K562 (cell line): Measurements from ENCODE around the gene HOXA10. TPM values are rescaled to one million over a fixed set of nuclear protein-coding genes. Genes with fewer than 3 reads are reported as not detected.

Experiments used
- ATAC-seq: fragments of 200-7000 bp; cut with Tn5 transposase; 3 replicates; pipeline ENCODE4 v1.9.1; 2020; ENCODE audit warnings: moderate library complexity
- BruUV-seq: library from RNA; stranded (reverse); fragments of 400-500 nt; replicated peaks from 2 replicates; lab custom pipeline; 2021; lab: Mats Ljungman, UMichigan
- CTCF ChIA-PET: fragments of 300-600 bp; formaldehyde crosslinking; extraction: SDS; loops from one replicate; lab custom pipeline; 2021; ENCODE audit warnings: low intra/inter-chr PET ratio; lab: Yijun Ruan, JAX
- POLR2A ChIA-PET: fragments of 300-600, 350-650 bp; sonication (Branson Sonifier 250); formaldehyde crosslinking; extraction: SDS; loops from one replicate; lab custom pipeline; 2021; ENCODE audit warnings: antibody characterized with exemption, inconsistent platforms; lab: Yijun Ruan, JAX
- DNase-seq, 4 experiments: peaks; one replicate each; pipeline versions ENCODE4 v3.0.0 to v3.0.0-alpha.2; 2011 to 2018; ENCODE audit warnings: low spot score in 3 of 4, mixed read lengths in 3 of 4; ENCODE audit errors: extremely low read depth in 1 of 4
- FAIRE-seq: peaks from 2 replicates; lab custom pipeline; 2011; peaks lifted over from hg19 to GRCh38; lab: Jason Lieb, UNC
- H2AFZ ChIP-seq: 2 replicates; pipeline ENCODE4 v1.6.0; 2011; ENCODE audit warnings: low read depth, low read length, control low read depth, inconsistent platforms
- H3K27ac ChIP-seq: fragments of 200-600 bp; 3 replicates; pipeline ENCODE4 v1.8.0; 2011; ENCODE audit warnings: low read depth, mild to moderate bottlenecking, control low read depth, inconsistent platforms, low read length, moderate library complexity, mixed read lengths; ENCODE audit errors: extremely low read depth
- H3K27me3 ChIP-seq, 2 experiments: fragments of 300-600 bp in 1 of 2; 2 replicates in 1 of 2; 3 replicates in 1 of 2; pipeline versions ENCODE4 v1.6.0 to v1.8.0; 2011; ENCODE audit warnings: inconsistent platforms in 2 of 2, low read length in 2 of 2, mild to moderate bottlenecking in 1 of 2, mixed read lengths in 1 of 2, moderate library complexity in 1 of 2; ENCODE audit not compliant: control insufficient read depth in 2 of 2, insufficient read depth in 2 of 2
- H3K36me3 ChIP-seq: fragments of 300-600 bp; 3 replicates; pipeline ENCODE4 v1.8.0; 2011; ENCODE audit warnings: mild to moderate bottlenecking, low read length, inconsistent platforms; ENCODE audit not compliant: control insufficient read depth, insufficient read depth
- H3K4me1 ChIP-seq, 2 experiments: fragments of 200-600 bp in 1 of 2; replicated peaks in 1 of 2; 2 replicates in 1 of 2; 3 replicates in 1 of 2; pipeline versions ENCODE4 v1.5.1 to v1.8.0; 2011; ENCODE audit warnings: inconsistent platforms in 2 of 2, low read length in 2 of 2, mild to moderate bottlenecking in 1 of 2, mixed read lengths in 1 of 2, moderate library complexity in 1 of 2; ENCODE audit not compliant: control insufficient read depth in 2 of 2, insufficient read depth in 2 of 2
- H3K4me2 ChIP-seq: 2 replicates; pipeline ENCODE4 v1.6.1; 2011; ENCODE audit warnings: low read length, control low read depth, inconsistent platforms, mixed read lengths; ENCODE audit not compliant: insufficient read depth
- H3K4me3 ChIP-seq: fragments of 200-600 bp; sonication (generic), shearing (Covaris generic); 2 replicates; pipeline ENCODE4 v1.5.1; 2016; ENCODE audit warnings: control low read depth, inconsistent platforms
- H3K79me2 ChIP-seq: fragments of 200-600 bp; 3 replicates; pipeline ENCODE4 v1.8.0; 2011; ENCODE audit warnings: low read length, inconsistent platforms; ENCODE audit not compliant: control insufficient read depth, insufficient read depth
- H3K9ac ChIP-seq, 2 experiments: 2 replicates each; pipeline versions ENCODE4 v1.6.0 to v1.6.1; 2011; ENCODE audit warnings: low read depth in 2 of 2, low read length in 2 of 2, control low read depth in 1 of 2, inconsistent platforms in 1 of 2, mild to moderate bottlenecking in 1 of 2, mixed read lengths in 1 of 2; ENCODE audit not compliant: insufficient read depth in 1 of 2
- H3K9me1 ChIP-seq: one replicate; pipeline ENCODE4 v1.6.0; 2011; ENCODE audit warnings: inconsistent platforms, mild to moderate bottlenecking, low read length, moderate library complexity; ENCODE audit not compliant: control insufficient read depth, insufficient read depth
- H3K9me3 ChIP-seq: replicated peaks from 2 replicates; pipeline ENCODE4 v1.5.1; 2011; ENCODE audit warnings: low read depth, low read length, inconsistent platforms; ENCODE audit not compliant: control insufficient read depth, insufficient read depth
- H4K20me1 ChIP-seq: replicated peaks from 2 replicates; pipeline ENCODE4 v1.6.1; 2011; ENCODE audit warnings: low read length, inconsistent platforms, mixed read lengths; ENCODE audit not compliant: control insufficient read depth, insufficient read depth
- HMGXB4 ChIP-seq: sonication (generic); formaldehyde crosslinking; IDR thresholded peaks from 2 replicates; pipeline ENCODE4 v1.8.1; 2023; ENCODE audit warnings: mild to moderate bottlenecking, missing genetic modification reagents
- KDM2B ChIP-seq: fragments of 250-450 bp; sonication (Bioruptor Pico); IDR thresholded peaks from 2 replicates; pipeline ENCODE4 v1.8.0; 2021; ENCODE audit warnings: mild to moderate bottlenecking, moderate library complexity
- MITF ChIP-seq: IDR thresholded peaks from 2 replicates; pipeline ENCODE4 v1.6.1; 2014; ENCODE audit warnings: antibody characterized with exemption
- POLR2H ChIP-seq: IDR thresholded peaks from 2 replicates; pipeline ENCODE4 v1.6.1; 2016; ENCODE audit warnings: missing genetic modification characterization, low read depth, mild to moderate bottlenecking, control low read depth, missing compliant biosample characterization, moderate library complexity
- RHOXF2B ChIP-seq: fragments of 250-450 bp; sonication (Bioruptor Pico); conservative IDR thresholded peaks from 2 replicates; pipeline ENCODE4 v1.5.1; 2021
- TEAD1 ChIP-seq, 2 experiments: fragments of 450-650 bp in 1 of 2; sonication (generic) in 1 of 2; formaldehyde crosslinking; IDR thresholded peaks; 2 replicates each; pipeline versions ENCODE4 v1.4.0 to v1.8.0; 2020 to 2022; ENCODE audit warnings: mild to moderate bottlenecking in 2 of 2, missing genetic modification reagents in 1 of 2
- ZNF778 ChIP-seq: fragments of 450-650 bp; formaldehyde crosslinking; IDR thresholded peaks from 2 replicates; pipeline ENCODE4 v1.4.0; 2020; ENCODE audit warnings: mild to moderate bottlenecking, moderate library complexity
- WGBS: fragments of 100-300 bp; shearing (Covaris generic); methylation state at CpG from one replicate; pipeline ENCODE4 v1.1.6; 2016; ENCODE audit warnings: low coverage, mixed read lengths; ENCODE audit not compliant: insufficient coverage; ENCODE audit errors: missing lambda C conversion rate; 5-methylcytosine and 5-hydroxymethylcytosine counted together
- in situ Hi-C: fragments of 300-500 bp; cut with MboI; formaldehyde crosslinking; loops from 4 replicates; pipeline ENCODE4 v1.15.0; 2018; ENCODE audit warnings: inconsistent platforms, mixed read lengths
- intact Hi-C: fragments of 100-400 bp; cut with micrococcal nuclease; formaldehyde crosslinking; loops from 2 replicates; pipeline ENCODE4 v1.14.2; 2022
- polyA plus RNA-seq, 8 experiments: library from polyadenylated mRNA; depleted of rRNA in 4 of 8; stranded (reverse) in 5 of 8; unstranded in 3 of 8; fragments of >200 nt; fragmentation: Nextera tagmentation in 2 of 8; fragmentation: Illumina TruSeq in 1 of 8; extraction: Ambion mirVana in 2 of 8; extraction: Trizol in 1 of 8; gene quantifications; 2 replicates each; pipeline versions ENCODE4 v1.2.1 to v1.2.3, GENCODE V29; 2011 to 2014; ENCODE audit warnings: inconsistent platforms in 1 of 8, missing spikeins in 1 of 8
- total RNA-seq, 7 experiments: library from RNA; depleted of rRNA in 6 of 7; stranded (reverse); fragments of >200 nt in 6 of 7; fragmentation: Illumina TruSeq in 2 of 7; extraction: Trizol in 2 of 7; gene quantifications; 2 replicates each; pipeline versions ENCODE4 v1.2.1 to v1.2.3, GENCODE V29; 2011 to 2021; ENCODE audit warnings: low replicate concordance in 1 of 7
- TF ChIP-seq, protein P1 (sequence below): fragments of 250-450 bp; sonication (Bioruptor Pico); IDR thresholded peaks from 2 replicates; pipeline ENCODE4 v1.9.0; 2021; ENCODE audit warnings: mild to moderate bottlenecking
- TF ChIP-seq, protein P2 (sequence below): sonication (generic); formaldehyde crosslinking; IDR thresholded peaks from 2 replicates; pipeline ENCODE4 v1.8.1; 2023; ENCODE audit warnings: mild to moderate bottlenecking, missing genetic modification reagents

HOXA10 gene
- total and polyA plus RNA-seq, 9 of the 15 experiments (the other 6 are each of a cell fraction or from before 2014, with no cell fraction given), result not detected

DNA sequence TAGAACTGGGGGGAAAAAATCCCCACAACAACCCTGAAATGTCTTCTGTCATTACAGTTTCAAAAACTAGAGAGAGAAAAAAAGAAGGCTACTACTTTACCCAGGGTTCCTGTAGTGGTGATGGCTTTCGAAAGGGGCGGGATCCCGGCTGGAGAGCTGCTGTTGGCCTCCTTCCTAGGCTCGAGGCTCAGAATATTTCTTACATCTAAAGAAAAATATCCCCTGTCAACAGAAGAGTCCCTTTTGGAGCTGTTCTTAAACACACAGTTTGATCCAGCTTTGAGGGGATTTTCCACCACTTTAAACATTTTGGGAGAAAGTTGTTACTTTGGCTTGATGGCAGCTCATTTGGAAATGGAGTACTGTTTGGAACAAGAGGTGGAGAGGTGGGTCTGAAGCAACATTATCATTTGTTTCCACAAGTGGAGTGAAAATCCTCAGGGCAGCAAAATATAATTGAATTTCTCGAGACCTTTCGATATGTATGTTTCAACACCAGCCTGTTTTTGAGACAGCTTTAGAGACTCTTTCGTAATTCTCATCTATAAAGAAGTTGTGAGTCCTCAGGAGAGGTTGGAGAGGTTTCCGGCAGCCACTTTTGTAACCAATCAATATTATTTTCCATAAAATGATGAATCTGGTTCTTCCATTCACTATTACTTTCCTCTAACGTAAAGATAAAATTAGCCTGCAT is 20.7 kb upstream of the HOXA10 start (continued):
- TF ChIP-seq HMGXB4 (no peak), RHOXF2B (CRISPR knock-in tag) (no peak), TEAD1 (CRISPR knock-in tag; IDR thresholded peaks at IDR 0.05) (no peak), MITF (no peak), KDM2B (CRISPR knock-in tag) (no peak)
- TF ChIP-seq, protein P1, sequence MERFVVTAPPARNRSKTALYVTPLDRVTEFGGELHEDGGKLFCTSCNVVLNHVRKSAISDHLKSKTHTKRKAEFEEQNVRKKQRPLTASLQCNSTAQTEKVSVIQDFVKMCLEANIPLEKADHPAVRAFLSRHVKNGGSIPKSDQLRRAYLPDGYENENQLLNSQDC (CRISPR knock-in tag), result no peak

- no peaks in the 10 kb centered on the region for H3K79me2 ChIP-seq
- no peak overlapping the region for H3K9ac ChIP-seq
- H2AFZ ChIP-seq, result no peak overlapping the region
- peaks cover 0 to 13% of the 10 kb centered on the region in 2 experiments; a peak in 1 of 5 replicates for H3K4me1 ChIP-seq
- H3K27ac ChIP-seq, result no peak overlapping the region
- H3K36me3 ChIP-seq, result no peaks in the 10 kb centered on the region
- H3K9me1 ChIP-seq, result no peaks in the 10 kb centered on the region
- no peaks in the 10 kb centered on the region for H3K9me3 ChIP-seq
- DNase-seq (no peak), ATAC-seq (no peak), FAIRE-seq (no peak)
- H3K4me3 ChIP-seq, result no peak overlapping the region
- ChIA-PET CTCF (interaction anchor here (1.3 kb wide), 1 partner anchor 826 kb away, joined by 3 read pairs; no protein-coding TSS in a partner anchor), POLR2A (no interaction called here)
- H3K4me2 ChIP-seq, result no peak overlapping the region
- TF ChIP-seq ZNF778 (CRISPR knock-in tag) (no peak), POLR2H (tag) (no peak)
- TF ChIP-seq, protein P2, sequence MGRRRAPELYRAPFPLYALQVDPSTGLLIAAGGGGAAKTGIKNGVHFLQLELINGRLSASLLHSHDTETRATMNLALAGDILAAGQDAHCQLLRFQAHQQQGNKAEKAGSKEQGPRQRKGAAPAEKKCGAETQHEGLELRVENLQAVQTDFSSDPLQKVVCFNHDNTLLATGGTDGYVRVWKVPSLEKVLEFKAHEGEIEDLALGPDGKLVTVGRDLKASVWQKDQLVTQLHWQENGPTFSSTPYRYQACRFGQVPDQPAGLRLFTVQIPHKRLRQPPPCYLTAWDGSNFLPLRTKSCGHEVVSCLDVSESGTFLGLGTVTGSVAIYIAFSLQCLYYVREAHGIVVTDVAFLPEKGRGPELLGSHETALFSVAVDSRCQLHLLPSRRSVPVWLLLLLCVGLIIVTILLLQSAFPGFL (CRISPR knock-in tag), result no peak
- no peaks in the 10 kb centered on the region for H4K20me1 ChIP-seq
- in situ Hi-C loops, result no loop called here
- H3K27me3 ChIP-seq, result peaks cover 21 to 50% of the 10 kb centered on the region in 2 experiments
- intact Hi-C loops, result no loop called here
- WGBS, result 0% methylated on average over 2 of the region's 2 CpGs
- no TSS peak for BruUV-seq
These were observed 19.9 kb upstream of the HOXA10 start for GRCh38 chr7:27194002-27194352.
